Thyroid gland (tissue), 4 donors: Measurements from ENCODE around the gene KRTAP5-4. TPM values are rescaled to one million over a fixed set of nuclear protein-coding genes. Genes with fewer than 3 reads are reported as not detected.

Experiments used
- DNase-seq, 2 donors: peaks; one replicate each; pipeline ENCODE4 v3.0.0-alpha.2; 2019
- H3K27ac ChIP-seq, 3 donors: fragments of 200-600 bp; sonication (generic); 1 replicate in 2 of 3; 2 replicates in 1 of 3; pipeline ENCODE4 v1.5.1; 2016 to 2019; ENCODE audit warnings: mild to moderate bottlenecking in 1 of 3, moderate library complexity in 1 of 3
- H3K27me3 ChIP-seq: fragments of 200-600 bp; sonication (generic); one replicate; pipeline ENCODE4 v1.5.1; 2019
- H3K36me3 ChIP-seq, 2 donors: fragments of 200-600 bp; sonication (generic); one replicate each; pipeline ENCODE4 v1.5.1; 2016 to 2019
- H3K4me1 ChIP-seq, 2 donors: fragments of 200-600 bp; sonication (generic); one replicate each; pipeline ENCODE4 v1.5.1; 2017 to 2019
- H3K4me3 ChIP-seq, 3 donors: fragments of 200-600 bp; sonication (generic); replicated peaks in 1 of 3; 1 replicate in 2 of 3; 2 replicates in 1 of 3; pipeline ENCODE4 v1.5.1; 2016; ENCODE audit warnings: mild to moderate bottlenecking in 1 of 3
- H3K9me3 ChIP-seq: fragments of 200-600 bp; sonication (generic); one replicate; pipeline ENCODE4 v1.5.1; 2017
- CTCF ChIP-seq, 6 experiments: fragments of 200-600 bp in 3 of 6; fragments of 450-650 bp in 3 of 6; sonication (generic) in 3 of 6; IDR thresholded peaks; one replicate each; pipeline ENCODE4 v1.5.1; 2016 to 2019; ENCODE audit warnings: antibody characterized with exemption in 6 of 6, mild to moderate bottlenecking in 2 of 6, inconsistent platforms in 1 of 6, moderate library complexity in 1 of 6
- POLR2A ChIP-seq, 2 donors: fragments of 450-650 bp; IDR thresholded peaks; one replicate each; pipeline ENCODE4 v1.6.1; 2017; ENCODE audit warnings: antibody characterized with exemption in 2 of 2, mild to moderate bottlenecking in 2 of 2, moderate library complexity in 1 of 2
- WGBS, 2 donors: methylation state at CpG; one replicate each; pipeline ENCODE4 v1.1.5; 2017; 5-methylcytosine and 5-hydroxymethylcytosine counted together
- intact Hi-C: fragments of 100-400 bp; cut with DNase I; formaldehyde crosslinking; loops from one replicate; pipeline ENCODE4 v1.15.1; 2023
- total RNA-seq, 4 donors: library from RNA; depleted of rRNA; stranded (reverse); fragments of >200 nt; gene quantifications; one replicate each; pipeline ENCODE4 v1.2.3, GENCODE V29; 2016

The KRTAP5-4 gene
- total RNA-seq, 4 donors from 2014 or later: not detected

- Histone ChIP-seq H3K36me3 (no peaks in the 10 kb centered on the region), H3K4me3 (no peak overlapping the region), H3K4me1 (no peaks in the 10 kb centered on the region), H3K9me3 (no peaks in the 10 kb centered on the region), H3K27me3 (no peaks in the 10 kb centered on the region), H3K27ac (no peak overlapping the region)
- TF ChIP-seq CTCF (IDR thresholded peaks at IDR 0.05) (no peak), POLR2A (IDR thresholded peaks at IDR 0.05) (no peak)
- WGBS, 2 donors: 96 to 97% methylated on average over 8 to 11 of the region's 20 CpGs
- DNase-seq: no peak
- intact Hi-C loops: no loop called here
Observed at GRCh38 chr11:1643146-1643690, 21.3 kb upstream of the KRTAP5-4 start.

- H3K9me3 ChIP-seq: no peaks in the 10 kb centered on the region
- no peak for DNase-seq
- no peaks in the 10 kb centered on the region for H3K27me3 ChIP-seq
- no peak overlapping the region for H3K27ac ChIP-seq
- 78 to 85% methylated on average over 15 to 21 of the region's 29 CpGs for WGBS, 2 donors
- H3K4me1 ChIP-seq: no peaks in the 10 kb centered on the region
- TF ChIP-seq CTCF (IDR thresholded peaks at IDR 0.05) (no peak), POLR2A (IDR thresholded peaks at IDR 0.05) (no peak)
- no peaks in the 10 kb centered on the region for H3K36me3 ChIP-seq
- intact Hi-C loops: no loop called here
- no peak overlapping the region for H3K4me3 ChIP-seq
Observed at GRCh38 chr11:1642288-1643145, 20.6 kb upstream of the KRTAP5-4 start.

GRCh38 chr11:1641096-1641495, 19.2 kb upstream of the KRTAP5-4 start:
- Histone ChIP-seq H3K4me3 (no peak overlapping the region), H3K27ac (no peak overlapping the region), H3K9me3 (no peaks in the 10 kb centered on the region), H3K27me3 (no peaks in the 10 kb centered on the region), H3K36me3 (no peaks in the 10 kb centered on the region), H3K4me1 (no peaks in the 10 kb centered on the region)
- intact Hi-C loops: no loop called here
- WGBS, 2 donors: 88% methylated on average over 8 to 15 of the region's 15 CpGs
- TF ChIP-seq CTCF (IDR thresholded peaks at IDR 0.05) (no peak), POLR2A (IDR thresholded peaks at IDR 0.05) (no peak)
- DNase-seq: no peak

GRCh38 chr11:1640076-1640946, 18.4 kb upstream of the KRTAP5-4 start:
- H3K36me3 ChIP-seq: no peaks in the 10 kb centered on the region
- intact Hi-C loops: no loop called here
- peak in 1 of 2 donors; percentile 31 for DNase-seq
- TF ChIP-seq POLR2A (IDR thresholded peaks at IDR 0.05): no peak
- TF ChIP-seq CTCF (IDR thresholded peaks at IDR 0.05): peak; percentile 10 to 77 (median 36)
- no peaks in the 10 kb centered on the region for H3K4me1 ChIP-seq
- no peaks in the 10 kb centered on the region for H3K27me3 ChIP-seq
- H3K4me3 ChIP-seq: no peak overlapping the region
- H3K9me3 ChIP-seq: no peaks in the 10 kb centered on the region
- no peak overlapping the region for H3K27ac ChIP-seq
- WGBS, 2 donors: 60 to 66% methylated on average over 25 to 30 of the region's 32 CpGs
